Panc1 (cell line): ENCODE measurements around the gene ACACB. TPM values are rescaled to one million over a fixed set of nuclear protein-coding genes. Genes with fewer than 3 reads are reported as not detected.

Experiments used
- ATAC-seq: fragments of 200-7000 bp; cut with Tn5 transposase; 2 replicates; pipeline ENCODE4 v1.9.1; 2020; ENCODE audit warnings: mild to moderate bottlenecking, moderate library complexity
- BruUV-seq: library from RNA; stranded (reverse); fragments of 400-500 nt; replicated peaks from 2 replicates; lab custom pipeline; 2021; lab: Mats Ljungman, UMichigan
- CTCF ChIA-PET: fragments of 300-600 bp; sonication (Branson Sonifier 250); formaldehyde crosslinking; loops from one replicate; lab custom pipeline; 2022; ENCODE audit warnings: antibody characterized with exemption; lab: Charles Lee
- POLR2A ChIA-PET: fragments of 300-600 bp; sonication (Branson Sonifier 250); formaldehyde crosslinking; loops from one replicate; lab custom pipeline; 2022; ENCODE audit warnings: antibody characterized with exemption; lab: Charles Lee
- DNase-seq: peaks from one replicate; pipeline ENCODE4 v3.0.0-alpha.2; 2010; ENCODE audit warnings: low read depth, low spot score
- H3K27ac ChIP-seq: 2 replicates; pipeline ENCODE4 v1.5.1; 2011; ENCODE audit warnings: mild to moderate bottlenecking, low read length, inconsistent platforms
- H3K27me3 ChIP-seq: fragments of 200-500 bp; sonication (Bioruptor generic); 2 replicates; pipeline ENCODE4 v1.6.0; 2014; ENCODE audit warnings: low read length, inconsistent platforms; ENCODE audit not compliant: control insufficient read depth, insufficient read depth
- H3K36me3 ChIP-seq: fragments of 200-500 bp; sonication (Bioruptor generic); 2 replicates; pipeline ENCODE4 v1.5.1; 2014; ENCODE audit warnings: inconsistent platforms, mild to moderate bottlenecking, low read length, moderate library complexity; ENCODE audit not compliant: control insufficient read depth, insufficient read depth
- H3K4me1 ChIP-seq: 2 replicates; pipeline ENCODE4 v1.5.1; 2011; ENCODE audit warnings: inconsistent platforms, mild to moderate bottlenecking, low read length, moderate library complexity; ENCODE audit not compliant: control insufficient read depth, insufficient read depth
- H3K4me3 ChIP-seq, 2 experiments: 2 replicates each; pipeline ENCODE4 v1.5.1; 2011 to 2012; ENCODE audit warnings: low read depth in 2 of 2, low read length in 2 of 2, mild to moderate bottlenecking in 2 of 2, inconsistent platforms in 1 of 2, moderate library complexity in 1 of 2
- H3K9me3 ChIP-seq: fragments of 200-500 bp; sonication (Bioruptor generic); 2 replicates; pipeline ENCODE4 v1.5.1; 2014; ENCODE audit warnings: low read depth, mild to moderate bottlenecking, inconsistent platforms, low read length, moderate library complexity; ENCODE audit not compliant: control insufficient read depth, insufficient read depth
- CTCF ChIP-seq: fragments of 450-650 bp; IDR thresholded peaks from 2 replicates; pipeline ENCODE4 v1.5.1; 2017; ENCODE audit warnings: mild to moderate bottlenecking
- POLR2AphosphoS5 ChIP-seq: IDR thresholded peaks from 2 replicates; pipeline ENCODE4 v1.6.1; 2012; ENCODE audit warnings: mild to moderate bottlenecking, low read depth, low read length, moderate library complexity
- REST ChIP-seq, 2 experiments: IDR thresholded peaks; 2 replicates each; pipeline ENCODE4 v1.6.1; 2011 to 2012; ENCODE audit warnings: low read depth in 2 of 2, control low read depth in 1 of 2, low read length in 1 of 2, mild to moderate bottlenecking in 1 of 2, moderate library complexity in 1 of 2; ENCODE audit not compliant: insufficient read depth in 1 of 2
- SIN3A ChIP-seq: IDR thresholded peaks from 2 replicates; pipeline ENCODE4 v1.6.1; 2012; ENCODE audit warnings: low read depth, mild to moderate bottlenecking, low read length, moderate library complexity, borderline replicate concordance; ENCODE audit not compliant: insufficient read depth
- TCF7L2 ChIP-seq: IDR thresholded peaks from 2 replicates; pipeline ENCODE4 v1.6.1; 2011; ENCODE audit warnings: mild to moderate bottlenecking, low read depth, low read length, inconsistent platforms
- in situ Hi-C: cut with HindIII; loops from 2 replicates; pipeline ENCODE4 v1.10.0; 2016; ENCODE audit warnings: low sequenced_read_pairs, low pct_unique_long_range_greater_than_20kb
- intact Hi-C: fragments of 100-400 bp; cut with micrococcal nuclease; formaldehyde crosslinking; loops from one replicate; pipeline ENCODE4 v1.10.0; 2022; ENCODE audit not compliant: unreplicated experiment
- total RNA-seq: library from RNA; stranded (reverse); gene quantifications from one replicate; pipeline ENCODE4 v1.2.1, GENCODE V29; 2021; ENCODE audit not compliant: unreplicated experiment

ACACB gene
- total RNA-seq, 1 experiment from 2014 or later = 12.3 TPM

- intact Hi-C loops (no loop called here), in situ Hi-C loops (no loop called here)
- no peak overlapping the region for H3K27ac ChIP-seq
- no peaks in the 10 kb centered on the region for H3K27me3 ChIP-seq
- H3K4me1 ChIP-seq = 0 out of 2 replicates have a peak, but pooled peaks cover 6% of the 10 kb centered on the region
- POLR2A ChIA-PET = no interaction called here
- no TSS peak for BruUV-seq
- H3K36me3 ChIP-seq = no peaks in the 10 kb centered on the region
- no peaks in the 10 kb centered on the region for H3K9me3 ChIP-seq
- CTCF ChIA-PET = interaction anchor here (0.6 kb wide), 1 partner anchor 124 kb away, joined by 4 read pairs; no protein-coding TSS in a partner anchor
- ATAC-seq (no peak), DNase-seq (no peak)
- no peak overlapping the region for H3K4me3 ChIP-seq
- TF ChIP-seq CTCF = no peak
- TF ChIP-seq REST (IDR thresholded peaks at IDR 0.05; ENCODE audit: insufficient read depth in 1 of 2, low read depth in 2 of 2, low read length in 1 of 2) = no peak
- TF ChIP-seq POLR2AphosphoS5 = no peak
- no peak for TF ChIP-seq SIN3A
- TF ChIP-seq TCF7L2 = no peak
Observed at GRCh38 chr12:109261087-109261486, 144.7 kb downstream of the ACACB start.

GRCh38 chr12:109261939-109262338 is 145.6 kb downstream of the ACACB start:
- in situ Hi-C loops = no loop called here
- no TSS peak for BruUV-seq
- ATAC-seq = no peak
- Histone ChIP-seq H3K9me3 (no peaks in the 10 kb centered on the region), H3K36me3 (no peaks in the 10 kb centered on the region), H3K27me3 (no peaks in the 10 kb centered on the region), H3K4me1 (0 out of 2 replicates have a peak, but pooled peaks cover 6% of the 10 kb centered on the region), H3K27ac (no peak overlapping the region), H3K4me3 (no peak overlapping the region)
- ChIA-PET CTCF (interaction anchor here (0.6 to 3.4 kb wide), 4 partner anchors 46 to 124 kb away, joined by 3 to 31 read pairs (median 4); no protein-coding TSS in a partner anchor), POLR2A (no interaction called here)
- no peak for DNase-seq
- TF ChIP-seq TCF7L2 (no peak), REST (IDR thresholded peaks at IDR 0.05; ENCODE audit: insufficient read depth in 1 of 2, low read depth in 2 of 2, low read length in 1 of 2) (no peak), CTCF (no peak), POLR2AphosphoS5 (no peak), SIN3A (no peak)
- intact Hi-C loops = no loop called here
